Measurements from ENCODE around the gene LRRC18. TPM values are rescaled to one million over a fixed set of nuclear protein-coding genes. Genes with fewer than 3 reads are reported as not detected.

The LRRC18 gene
- total RNA-seq, 1 experiment from 2014 or later, result not detected

GRCh38 chr10:48940958-48941357 lies 1.3 kb upstream of the LRRC18 start:
- Histone ChIP-seq H3K9me3 (ENCODE audit: control insufficient read depth in 1 of 2, insufficient read depth in 1 of 2, low read depth in 1 of 2, low read length in 2 of 2) (no peaks in the 10 kb centered on the region), H4K20me1 (ENCODE audit: insufficient read depth) (no peaks in the 10 kb centered on the region), H3K27me3 (ENCODE audit: insufficient read depth, low read length) (0 out of 2 replicates have a peak, but pooled peaks cover 6% of the 10 kb centered on the region), H3K4me1 (ENCODE audit: control insufficient read depth in 1 of 2, insufficient read depth in 2 of 2, low read length in 2 of 2) (no peaks in the 10 kb centered on the region), H3K4me2 (ENCODE audit: low read length) (no peak overlapping the region), H3K27ac (ENCODE audit: low read depth, low read length) (no peak overlapping the region), H3K9me2 (ENCODE audit: insufficient read depth) (no peaks in the 10 kb centered on the region), H3K36me3 (ENCODE audit: control insufficient read depth in 1 of 2, insufficient read depth in 2 of 2, low read length in 2 of 2) (no peaks in the 10 kb centered on the region), H2AFZ (ENCODE audit: low read depth, low read length, poor library complexity, severe bottlenecking) (no peak overlapping the region), H3K9ac (ENCODE audit: low read length) (no peak overlapping the region), H3K4me3 (replicated peaks in 1 of 2; ENCODE audit: low read depth in 1 of 2, low read length in 2 of 2) (no peak overlapping the region), H3K79me2 (ENCODE audit: insufficient read depth, low read length) (no peaks in the 10 kb centered on the region)
- intact Hi-C loops (cut with micrococcal nuclease), result no loop called here
- ChIA-PET CTCF (no interaction called here), POLR2A (no interaction called here), RAD21 (ENCODE audit: low non-redundant PET in 1 of 2, low total read pairs in 2 of 2, uncharacterized antibody in 2 of 2, unreplicated experiment in 2 of 2) (no interaction called here)
- no peak for ATAC-seq
- BruUV-seq (replicated peaks), result no TSS peak
- TF ChIP-seq EZH2phosphoT487 (IDR thresholded peaks at IDR 0.05; ENCODE audit: borderline replicate concordance), result no peak
- TF ChIP-seq JUND (IDR thresholded peaks at IDR 0.05), result no peak
- TF ChIP-seq POLR2AphosphoS5 (IDR thresholded peaks at IDR 0.05; ENCODE audit: low read depth, low read length), result no peak
- TF ChIP-seq EZH2 (IDR thresholded peaks at IDR 0.05), result no peak
- no peak for TF ChIP-seq SRF (IDR thresholded peaks at IDR 0.05; ENCODE audit: low read depth)
- no peak for TF ChIP-seq ZNF274 (IDR thresholded peaks at IDR 0.05; ENCODE audit: low read depth, low read length)
- no peak for TF ChIP-seq TCF7L2 (IDR thresholded peaks at IDR 0.05; ENCODE audit: borderline replicate concordance, extremely low read depth, insufficient read depth, insufficient read length)
- TF ChIP-seq POLR2A (IDR thresholded peaks at IDR 0.05; ENCODE audit: borderline replicate concordance, extremely low read depth, insufficient read depth, insufficient read length), result no peak
- TF ChIP-seq EGR1 (IDR thresholded peaks at IDR 0.05; ENCODE audit: low read depth), result no peak
- no peak for TF ChIP-seq FOSL1 (IDR thresholded peaks at IDR 0.05; ENCODE audit: low read depth)
- no peak for TF ChIP-seq MAX (IDR thresholded peaks at IDR 0.05)
- TF ChIP-seq ZFX (IDR thresholded peaks at IDR 0.05), result no peak
- TF ChIP-seq ZBTB33 (IDR thresholded peaks at IDR 0.05; ENCODE audit: extremely low read depth, insufficient replicate concordance, low read length), result no peak
- no peak for TF ChIP-seq CEBPB (IDR thresholded peaks at IDR 0.05; ENCODE audit: low read depth)
- no peak for TF ChIP-seq SIN3A (IDR thresholded peaks at IDR 0.05; ENCODE audit: low read depth)
- TF ChIP-seq CBX3 (IDR thresholded peaks at IDR 0.05; ENCODE audit: low read depth), result no peak
- TF ChIP-seq RAD21 (IDR thresholded peaks at IDR 0.05; ENCODE audit: low read depth), result no peak
- DNase-seq (ENCODE audit: low read depth, low spot score), result no peak

Data from HCT116 (cell line).